Uterus (tissue), 2 donors: ENCODE measurements around the gene LHX2.

Experiments
- CTCF ChIP-seq, 4 experiments: fragments of 200-600 bp in 2 of 4; fragments of 450-650 bp in 2 of 4; sonication (generic) in 2 of 4; IDR thresholded peaks; one replicate each; pipeline ENCODE4 v1.5.1; 2016 to 2019; ENCODE audit warnings: antibody characterized with exemption in 4 of 4, mild to moderate bottlenecking in 2 of 4, moderate library complexity in 1 of 4
- POLR2A ChIP-seq, 2 donors: fragments of 450-650 bp; IDR thresholded peaks; one replicate each; pipeline ENCODE4 v1.6.1; 2016; ENCODE audit warnings: antibody characterized with exemption in 2 of 2, mild to moderate bottlenecking in 1 of 2, moderate library complexity in 1 of 2

- TF ChIP-seq CTCF (IDR thresholded peaks at IDR 0.05): no peak
- no peak for TF ChIP-seq POLR2A (IDR thresholded peaks at IDR 0.05)
Observed at GRCh38 chr9:124016175-124017050, 4.8 kb downstream of the LHX2 start.
